GM21528 (cell line): ENCODE results near the gene B3GLCT.

ENCODE experiments used
- ATAC-seq: cut with Tn5 transposase; IDR thresholded peaks from one replicate; pipeline ENCODE4 v1.9.1; 2021; ENCODE audit warnings: mild to moderate bottlenecking, moderate library complexity; ENCODE audit not compliant: unreplicated experiment, low FRiP score

B3GLCT gene

DNA sequence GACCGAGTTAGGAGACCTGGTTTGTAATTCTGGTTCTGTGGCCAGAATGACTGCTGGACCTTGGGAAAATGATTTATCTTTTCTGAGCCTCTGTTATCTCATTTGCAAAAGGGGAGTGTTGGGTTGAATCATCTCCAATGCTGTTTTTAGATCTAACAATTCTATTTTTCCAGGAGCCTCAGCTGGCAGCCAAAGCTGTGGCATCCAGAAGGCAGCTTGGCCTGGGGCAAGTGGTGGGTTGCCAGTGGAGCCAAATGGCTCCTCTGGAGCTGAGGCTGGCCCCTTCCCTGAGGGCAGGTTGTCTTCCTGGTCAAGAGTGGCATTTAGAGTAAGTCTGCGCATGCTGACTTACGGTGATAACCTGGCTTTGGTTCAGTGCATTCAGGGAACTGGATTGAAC, 21.3 kb downstream of the B3GLCT start:
- ATAC-seq = no peak

DNA sequence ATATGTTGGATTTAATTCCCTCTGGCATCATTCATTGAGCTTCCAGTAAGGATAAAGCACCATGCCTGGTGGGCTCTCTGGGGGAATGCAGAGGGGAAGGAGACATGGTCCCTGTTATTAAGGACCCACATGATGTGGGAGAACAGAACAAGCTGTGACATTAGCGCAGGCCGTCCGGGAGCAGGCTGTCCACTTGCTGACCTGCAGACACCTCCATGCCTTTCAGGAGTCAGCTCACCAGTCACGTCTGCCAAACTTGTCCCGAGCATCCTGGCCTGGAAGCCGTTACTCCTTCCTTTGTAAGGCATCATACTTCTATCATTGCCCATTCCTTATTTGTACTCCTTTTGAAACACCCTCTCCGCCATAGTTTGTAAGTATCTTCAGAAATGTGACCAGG, 23.4 kb downstream of the B3GLCT start:
- ATAC-seq = no peak

DNA sequence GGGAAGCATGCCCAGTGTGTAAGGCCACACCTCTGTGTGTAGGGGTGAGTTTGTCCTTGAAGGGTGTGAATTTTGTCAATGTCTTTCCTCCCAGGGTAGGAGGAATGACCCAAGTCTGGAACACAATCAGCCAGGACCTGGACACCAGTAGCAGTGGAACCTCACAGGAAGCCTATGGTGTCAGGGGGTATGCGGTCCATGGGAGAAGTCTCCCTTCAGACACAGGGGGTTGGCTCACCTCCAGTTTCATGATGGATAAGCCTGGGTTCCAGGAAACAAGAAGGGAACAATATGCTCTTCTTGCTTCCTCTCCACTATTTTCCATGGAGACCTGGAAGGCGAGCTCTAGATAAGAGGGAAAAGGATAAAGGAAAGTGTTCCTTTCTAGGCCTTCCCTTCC, 23.9 kb downstream of the B3GLCT start:
- ATAC-seq = no peak

DNA sequence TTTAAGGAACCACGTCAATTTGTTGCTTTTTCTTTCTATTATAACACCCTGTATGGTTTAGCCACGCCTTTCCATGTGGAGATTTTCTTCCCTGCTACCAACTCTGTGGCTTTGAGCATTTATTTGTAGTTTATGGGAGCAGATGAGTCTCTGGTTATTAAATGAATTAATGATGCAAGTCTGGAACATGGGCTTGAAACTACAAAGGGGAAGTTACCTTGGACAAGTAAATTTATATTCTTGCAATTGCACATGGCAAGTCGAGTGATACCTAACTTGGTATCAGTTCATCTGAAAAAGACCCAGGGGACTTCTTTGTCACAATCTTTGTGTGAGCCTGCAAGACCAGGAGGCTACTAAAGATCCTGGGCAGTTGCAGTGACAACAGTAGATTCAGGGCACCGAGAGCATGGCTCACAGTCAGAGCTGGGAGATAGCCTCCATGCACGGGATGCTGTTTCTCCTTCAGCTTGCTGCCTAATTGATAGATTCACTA, 24.4 kb downstream of the B3GLCT start:
- ATAC-seq = no peak

DNA sequence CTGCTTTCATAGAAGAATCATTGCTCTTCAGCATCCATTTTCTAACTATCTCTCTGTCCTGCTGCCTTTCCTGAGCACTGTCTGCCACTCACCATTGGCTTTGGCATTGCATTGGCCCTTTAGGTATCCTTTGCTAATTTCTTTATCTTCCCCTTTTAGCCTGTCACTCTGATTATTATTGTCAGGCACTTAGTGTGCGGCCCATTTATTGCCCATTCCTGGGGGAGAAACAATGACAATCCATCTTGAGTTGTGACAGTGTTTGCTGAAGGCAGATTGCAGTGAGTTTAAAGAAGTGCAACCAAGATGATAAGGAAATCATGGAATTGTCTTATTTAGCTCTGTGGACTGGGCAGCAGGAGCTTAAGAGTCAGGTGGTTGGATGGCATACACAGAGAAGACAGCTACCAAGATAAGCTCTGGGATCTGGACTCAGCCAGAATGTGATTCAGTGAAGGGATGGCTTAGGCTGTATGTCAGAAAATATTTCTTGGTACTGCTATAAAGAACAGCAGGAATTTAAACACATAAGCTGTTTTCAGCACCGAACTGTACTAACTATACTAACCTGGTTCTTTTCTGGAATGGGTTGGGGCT, 25.3 kb downstream of the B3GLCT start:
- ATAC-seq = no peak

DNA sequence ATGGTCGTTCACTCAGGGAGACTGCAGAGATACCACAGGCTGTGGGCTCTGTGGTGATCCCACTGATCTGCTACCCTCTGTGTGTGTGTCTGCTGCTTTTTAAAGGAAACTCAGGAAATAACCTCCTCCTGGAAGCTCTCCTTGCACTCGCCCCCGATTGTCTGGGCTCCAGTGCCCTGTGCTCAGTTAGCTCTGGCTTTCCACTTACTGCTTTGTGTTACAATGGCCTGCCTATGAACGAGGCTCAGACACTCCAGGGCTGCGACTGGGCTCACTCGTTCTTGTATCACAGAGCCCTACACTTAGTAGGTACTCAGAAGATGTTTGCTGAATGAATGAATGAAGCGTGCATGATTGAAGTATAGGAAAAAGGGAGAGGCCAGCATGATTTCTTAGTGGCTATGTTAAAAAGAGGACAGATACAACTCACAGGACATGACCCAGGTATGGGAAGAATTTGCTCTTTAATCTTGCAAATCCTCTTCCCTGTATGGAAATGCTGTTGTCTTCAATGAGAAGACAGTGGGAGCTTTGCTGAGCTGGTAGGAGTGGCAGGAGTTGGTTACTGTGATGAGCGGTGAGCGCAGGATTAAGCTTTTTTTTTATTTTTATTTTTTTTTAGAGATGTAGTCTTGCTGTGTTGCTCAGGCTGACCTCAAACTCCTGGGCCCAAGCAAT, 26.4 kb downstream of the B3GLCT start:
- no peak for ATAC-seq

DNA sequence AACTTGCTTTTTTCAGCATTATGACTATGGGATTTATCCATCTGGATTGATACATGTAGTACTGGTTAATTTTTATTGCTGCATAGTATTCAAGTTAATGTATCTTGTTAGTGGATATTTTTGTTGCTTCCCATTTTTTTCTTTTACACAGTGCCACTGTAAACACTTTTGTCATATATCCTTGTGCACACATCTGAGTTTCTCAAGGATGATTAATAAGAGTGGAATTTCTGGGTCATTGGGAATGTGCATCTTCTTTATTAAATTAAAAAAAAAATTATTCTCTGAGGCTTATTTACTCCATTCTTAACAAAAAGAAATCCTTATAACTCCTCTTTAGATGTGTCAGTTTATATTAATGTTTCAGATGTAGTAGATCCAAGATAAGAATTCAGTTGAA, 27.3 kb downstream of the B3GLCT start:
- ATAC-seq = no peak

DNA sequence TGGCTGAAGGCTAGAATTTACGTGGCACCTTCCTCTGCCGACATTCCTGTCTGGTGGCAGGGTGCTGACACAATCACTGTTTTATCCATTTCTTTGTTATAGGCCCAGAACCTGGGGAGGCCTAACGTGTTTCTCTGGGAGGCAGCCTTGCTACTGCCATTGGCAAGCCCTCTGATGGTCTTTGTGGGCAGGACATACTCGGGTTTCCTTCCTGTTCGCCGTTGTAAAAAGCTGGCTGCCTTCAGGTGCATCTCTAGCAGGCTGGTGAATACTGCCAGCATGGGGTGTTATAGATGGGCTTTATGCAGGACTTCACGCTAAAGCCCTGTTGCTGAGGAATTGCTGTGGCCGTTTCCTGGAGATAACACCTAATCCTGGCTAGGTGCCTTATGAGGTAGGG, 28.1 kb downstream of the B3GLCT start:
- ATAC-seq = no peak

DNA sequence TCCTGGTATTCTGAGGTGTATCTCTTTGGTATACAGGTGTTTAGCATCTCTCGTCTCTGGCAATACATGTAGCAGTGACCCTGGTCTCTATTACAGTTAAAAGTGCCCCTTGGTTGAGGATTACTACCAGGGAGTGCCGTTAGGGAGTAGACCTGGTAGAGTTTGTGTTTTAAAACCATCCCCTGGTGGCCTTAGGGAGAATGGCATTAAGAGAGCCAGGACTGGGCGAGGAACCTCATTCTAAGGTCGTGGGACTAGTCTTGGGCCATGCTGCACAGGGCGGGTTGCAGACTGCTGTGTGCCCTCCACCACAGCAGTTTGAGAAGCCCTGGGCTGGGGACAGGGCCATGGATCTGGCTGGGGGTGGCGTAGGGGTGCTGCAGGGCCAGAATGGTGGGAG, 35.0 kb downstream of the B3GLCT start:
- no peak for ATAC-seq

DNA sequence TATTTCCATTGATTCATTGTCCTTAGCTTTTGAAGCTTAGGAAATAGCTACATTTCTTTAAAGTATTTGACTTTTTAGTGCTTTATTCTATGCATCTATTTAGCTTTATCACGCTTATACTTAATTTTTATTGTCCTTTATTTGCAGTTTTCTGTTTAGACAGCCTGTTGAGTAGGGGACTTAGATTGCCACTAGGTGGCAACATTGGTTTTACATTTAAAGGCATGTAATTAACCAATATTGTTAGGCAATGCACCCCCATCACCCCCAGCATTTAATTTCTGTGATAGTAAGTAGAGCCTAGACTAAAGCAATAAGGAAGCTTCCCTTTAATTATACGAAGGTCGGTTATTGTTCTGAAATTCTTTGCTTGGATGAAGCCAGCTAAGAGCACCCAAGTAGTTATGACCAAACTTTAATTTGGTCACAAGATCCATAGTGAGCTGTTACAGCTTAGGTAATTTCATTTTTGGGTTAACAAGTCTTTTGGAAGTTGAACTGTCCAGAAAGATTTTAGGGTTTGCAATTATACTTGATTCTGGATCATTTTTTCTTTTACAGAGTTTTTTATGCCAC, 36.5 kb downstream of the B3GLCT start:
- ATAC-seq = no peak

DNA sequence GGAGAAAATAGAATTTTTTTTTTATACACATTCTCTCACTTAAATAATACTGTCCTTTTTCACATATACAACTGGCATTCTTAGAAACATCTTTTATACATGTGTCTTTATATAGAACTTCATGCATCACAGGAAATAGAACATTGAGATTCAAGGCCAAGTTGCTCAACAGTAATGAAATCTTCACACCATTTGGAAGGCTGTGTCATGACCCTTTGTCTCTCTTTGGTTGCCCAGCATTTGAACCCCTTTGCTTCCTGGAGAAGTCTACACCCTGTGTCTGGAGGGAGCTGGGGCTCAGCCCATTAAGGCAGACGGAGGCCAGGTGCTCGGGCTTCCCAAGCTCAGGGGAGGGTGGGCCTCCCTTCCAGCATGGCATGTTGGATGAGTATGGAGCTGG, 41.1 kb downstream of the B3GLCT start:
- no peak for ATAC-seq

DNA sequence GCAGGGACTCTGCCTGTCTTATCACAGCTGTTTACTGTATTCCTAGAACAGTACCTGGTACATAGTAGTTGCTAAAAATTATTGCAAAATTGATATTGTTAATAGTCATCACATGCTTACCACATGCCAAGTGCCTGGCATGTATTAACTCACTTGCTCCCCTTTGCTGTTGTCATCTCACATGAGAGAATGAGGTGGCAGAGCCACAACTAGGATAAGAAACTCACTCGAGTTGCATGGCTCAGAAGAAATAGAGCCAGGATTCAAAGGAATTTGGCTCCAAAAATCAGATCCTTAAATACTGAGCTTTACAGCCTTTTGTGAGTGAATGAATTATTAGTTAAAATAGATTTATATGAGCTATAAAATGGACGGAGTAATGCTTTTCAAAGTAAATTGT, 42.6 kb downstream of the B3GLCT start:
- ATAC-seq = no peak

DNA sequence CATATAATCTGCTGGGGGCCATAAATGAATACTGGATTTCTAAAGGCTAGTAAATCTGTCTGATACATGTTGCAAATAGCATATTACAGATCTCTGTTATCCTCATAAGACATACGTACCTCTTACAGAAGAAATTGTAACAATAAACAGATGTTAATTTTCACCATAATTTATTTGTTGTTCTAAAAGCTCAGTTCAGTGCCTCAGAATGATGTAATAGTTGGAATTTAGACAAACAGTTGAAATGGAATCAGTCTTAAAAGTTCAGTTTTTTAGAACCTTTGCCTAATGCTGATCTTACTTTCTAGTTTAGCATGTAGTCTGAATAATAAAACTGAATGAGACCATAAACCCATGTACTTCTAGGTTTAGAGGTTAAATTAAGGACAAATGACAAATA, 43.1 kb downstream of the B3GLCT start:
- ATAC-seq = no peak

DNA sequence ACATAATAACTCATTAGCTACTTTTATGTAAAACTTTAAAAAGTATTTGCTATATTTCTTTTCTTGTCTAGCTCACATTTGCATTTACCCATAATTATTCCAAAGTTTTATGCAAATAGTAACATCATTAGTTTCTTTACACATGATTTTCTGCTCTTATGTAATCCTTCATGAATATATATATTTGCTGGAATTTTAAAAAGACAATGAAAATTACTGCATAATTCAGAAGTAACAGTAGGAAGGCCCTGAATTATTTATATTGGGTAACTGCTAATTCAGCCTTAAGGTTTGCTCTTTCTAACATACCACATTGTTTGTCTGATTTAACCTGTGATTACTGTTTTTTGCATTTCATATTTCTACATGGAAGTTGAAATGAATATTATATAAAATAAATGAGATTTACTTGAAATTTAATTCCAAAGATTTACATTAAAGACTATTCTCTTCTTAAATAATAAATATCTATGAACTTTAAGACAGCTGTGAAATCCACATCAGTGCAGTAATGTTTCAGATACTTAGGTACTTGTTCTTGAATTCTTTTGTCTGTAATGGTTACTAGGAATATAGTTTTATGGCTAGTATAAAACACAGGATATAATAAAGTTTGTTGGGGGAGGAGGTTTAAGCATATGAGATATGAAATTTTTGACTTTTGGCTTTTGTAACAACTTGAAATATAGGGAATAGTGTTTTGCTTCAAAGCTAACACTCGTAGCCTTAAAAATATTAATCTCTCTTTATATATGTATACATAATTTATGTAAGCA, 46.0 kb downstream of the B3GLCT start:
- no peak for ATAC-seq

DNA sequence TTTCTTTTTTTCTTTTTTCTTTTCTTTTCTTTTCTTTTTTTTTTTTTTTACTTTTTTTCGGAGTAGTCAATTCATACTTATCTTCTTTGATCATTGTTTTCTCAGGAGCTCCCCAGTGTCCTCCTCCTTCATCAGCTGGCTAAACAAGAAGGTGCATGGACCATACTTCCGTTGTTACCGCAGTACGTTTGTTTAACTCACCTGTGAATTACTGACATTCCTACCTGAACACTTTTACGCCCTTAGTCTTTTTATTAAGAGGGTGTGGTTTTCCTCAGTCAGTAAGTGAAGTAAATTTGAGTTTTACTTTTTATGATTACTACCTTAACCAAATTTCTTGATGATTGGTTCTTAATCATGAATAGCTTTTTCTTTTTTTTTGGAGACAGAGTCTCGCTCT, 47.1 kb downstream of the B3GLCT start:
- ATAC-seq = no peak

DNA sequence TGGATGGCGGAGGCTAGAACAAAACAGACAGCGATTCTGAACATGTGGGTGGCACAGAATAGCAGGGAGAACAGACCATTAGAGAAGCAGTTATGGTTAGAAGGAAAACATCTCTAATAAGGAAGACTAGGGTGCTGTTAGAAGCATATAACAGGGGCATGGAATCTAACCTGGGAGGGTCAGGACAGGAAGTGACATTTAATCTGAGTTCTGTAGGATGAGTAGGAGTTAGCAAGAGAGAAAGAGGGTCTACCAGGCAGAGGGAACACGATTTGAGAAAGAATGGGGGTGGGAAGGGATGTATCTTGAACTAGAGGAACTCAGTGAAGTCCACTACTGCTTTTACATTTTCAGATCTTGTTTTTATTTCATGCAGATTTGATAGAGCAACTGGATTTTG, 48.6 kb downstream of the B3GLCT start:
- no peak for ATAC-seq

DNA sequence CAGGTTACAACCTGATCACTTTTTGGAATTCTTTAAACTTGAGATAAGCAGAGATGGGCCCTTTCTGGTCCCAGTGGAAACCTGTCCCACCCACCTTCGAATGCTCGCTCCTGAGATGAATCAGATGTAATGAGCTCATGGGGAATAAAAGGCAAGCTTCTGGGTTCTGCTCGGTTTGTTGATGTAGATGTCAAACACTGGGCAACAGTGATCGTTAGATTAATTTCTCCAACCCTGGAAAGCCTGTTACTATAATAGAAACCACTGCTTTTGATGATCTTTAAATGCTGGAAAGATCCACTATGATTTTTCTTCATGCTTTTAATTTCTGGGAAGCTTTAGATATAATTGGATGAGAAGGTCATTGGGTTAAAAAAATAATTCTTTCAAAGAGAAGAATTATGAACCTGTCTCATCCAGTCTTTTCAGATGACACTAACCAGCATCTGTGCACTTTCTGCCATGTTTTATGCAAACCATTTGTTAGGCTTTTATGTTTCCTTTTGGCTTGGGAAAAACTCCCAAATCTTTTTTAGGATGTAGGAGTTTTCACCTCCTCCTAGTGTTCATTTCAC, 49.3 kb downstream of the B3GLCT start:
- ATAC-seq = no peak

DNA sequence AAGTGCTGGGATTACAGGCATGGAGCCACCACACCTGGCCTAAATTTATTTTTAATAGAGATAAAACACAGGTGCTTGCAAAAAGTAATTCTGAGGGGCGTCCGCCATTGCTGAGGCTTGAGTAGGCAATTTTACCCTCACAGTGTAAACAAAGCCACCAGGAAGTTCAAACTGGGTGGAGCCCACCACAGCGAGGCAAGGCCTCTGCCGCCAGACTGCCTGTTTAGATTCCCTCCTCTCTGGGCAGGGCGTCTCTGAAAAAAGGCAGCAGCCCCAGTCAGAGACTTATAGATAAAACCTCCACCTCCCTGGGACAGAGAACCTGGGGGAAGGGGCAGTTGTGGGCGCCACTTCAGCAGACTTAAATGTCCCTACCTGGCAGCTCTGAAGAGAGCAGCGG, 50.7 kb downstream of the B3GLCT start:
- no peak for ATAC-seq

DNA sequence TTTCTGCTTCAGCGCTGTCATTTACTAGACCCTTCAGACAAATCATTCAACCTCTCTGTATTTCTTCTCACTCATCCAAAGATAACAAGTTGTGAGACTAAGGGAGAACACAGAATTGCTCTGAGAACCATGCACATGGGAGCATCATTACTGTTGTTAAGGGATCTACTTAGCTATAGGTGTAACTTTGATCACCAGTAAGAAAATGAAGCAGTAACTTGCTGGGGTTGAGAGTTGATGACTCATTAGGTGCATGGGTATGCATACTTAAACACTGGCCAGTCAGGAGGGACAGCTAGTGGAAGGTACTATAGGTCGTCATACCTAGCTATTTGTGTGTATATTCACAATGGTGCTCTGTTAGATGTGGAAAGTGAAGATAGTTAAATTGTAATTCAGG, 61.5 kb downstream of the B3GLCT start:
- ATAC-seq = no peak

DNA sequence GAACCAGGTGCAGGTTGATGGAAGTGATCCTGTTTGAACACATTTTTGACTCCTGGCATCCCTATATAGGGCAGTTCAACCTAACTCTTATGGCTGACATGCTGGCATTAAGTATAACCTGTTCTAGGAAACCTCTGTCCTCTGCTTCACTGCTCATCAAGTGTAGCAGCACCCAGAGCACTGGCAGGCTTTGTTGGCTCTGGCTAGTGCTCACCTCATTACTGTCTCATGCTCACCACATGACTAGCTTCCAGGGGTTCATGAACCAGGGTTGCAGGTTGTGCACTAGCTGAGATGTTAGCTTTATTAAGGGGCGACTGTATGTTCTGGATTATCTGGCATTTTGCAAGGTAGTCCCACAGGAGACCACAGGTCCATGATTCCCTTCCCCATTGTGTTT, 63.6 kb downstream of the B3GLCT start:
- ATAC-seq = no peak

DNA sequence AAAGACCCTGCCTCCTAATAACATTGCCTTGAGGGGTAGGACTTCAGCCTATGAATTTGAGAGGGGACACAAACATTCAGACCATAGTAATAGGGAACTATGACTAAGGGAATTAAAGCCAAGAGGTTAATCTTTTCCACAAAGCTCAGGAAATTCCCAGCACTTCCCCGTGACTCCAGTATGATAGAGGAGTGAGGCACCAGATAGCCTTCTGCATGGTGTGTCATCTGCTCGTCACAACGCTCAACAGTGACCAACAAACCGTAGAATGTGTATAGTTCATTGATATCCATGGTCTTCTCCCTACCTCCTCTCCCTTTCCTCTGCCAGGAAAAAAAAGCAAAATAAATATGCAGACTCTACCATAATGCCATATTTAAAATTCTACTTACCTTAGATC, 64.4 kb downstream of the B3GLCT start:
- ATAC-seq = no peak
